TTC549 (cell line): ENCODE data around the gene CD22.
"Not testable (repeated sequence)": the region's sequence is repeated elsewhere in the genome, so short reads cannot be mapped to it uniquely, and the experiment has no call there.

Experiments used
- FAIRE-seq: peaks from 2 replicates; lab custom pipeline; 2012; peaks lifted over from hg19 to GRCh38; lab: Jason Lieb, UNC

Gene CD22

GRCh38 chr19:35359395-35359794 lies 30.4 kb downstream of the CD22 start:
- not testable (repeated sequence) for FAIRE-seq

DNA sequence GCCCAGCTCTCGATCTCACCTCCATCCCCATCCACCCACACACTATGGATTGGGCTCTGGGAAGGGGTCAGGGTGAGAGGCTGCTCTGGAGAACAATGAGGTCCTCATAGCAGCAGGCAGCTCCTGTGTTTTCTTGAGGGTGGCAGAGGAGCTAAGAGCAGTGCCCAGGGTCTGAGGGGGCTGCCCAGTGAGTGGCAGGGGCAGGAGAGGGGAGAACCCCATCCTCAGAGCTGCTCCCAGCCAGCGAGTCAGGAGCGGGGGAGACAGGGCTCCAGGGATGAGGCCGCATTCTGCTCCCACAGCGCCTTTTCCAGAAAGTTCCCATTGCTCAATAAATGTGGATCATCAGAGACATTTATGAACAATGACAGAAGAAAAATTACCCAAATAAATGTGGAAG lies 31.1 kb downstream of the CD22 start:
- not testable (repeated sequence) for FAIRE-seq

GRCh38 chr19:35360880-35361420 lies 32.0 kb downstream of the CD22 start:
- no peak for FAIRE-seq

- FAIRE-seq: no peak
These were observed 33.4 kb downstream of the CD22 start for GRCh38 chr19:35362261-35363000.

GRCh38 chr19:35363001-35363590 lies 34.1 kb downstream of the CD22 start:
- no peak for FAIRE-seq

- no peak for FAIRE-seq
These were observed 34.9 kb downstream of the CD22 start for GRCh38 chr19:35363711-35364425.

- no peak for FAIRE-seq
These were observed 36.3 kb downstream of the CD22 start for GRCh38 chr19:35365303-35365702.

DNA sequence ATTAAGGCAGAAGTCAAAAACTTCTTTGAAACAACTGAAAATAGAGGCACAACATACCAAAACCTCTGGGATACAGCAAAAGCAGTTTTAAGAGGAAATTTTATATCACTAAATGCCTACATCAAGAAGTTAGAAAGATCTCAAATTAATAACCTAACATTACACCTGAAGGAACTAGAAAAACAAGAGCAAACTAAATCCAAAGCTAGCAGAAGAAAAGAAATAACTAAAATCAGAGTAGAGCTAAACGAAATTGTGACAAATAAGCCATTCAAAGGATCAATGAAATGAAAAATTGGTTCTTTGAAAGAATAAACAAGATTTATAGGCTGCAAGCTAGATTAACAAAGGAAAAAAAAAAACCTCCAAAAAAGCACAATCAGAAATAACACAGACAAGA lies 39.4 kb downstream of the CD22 start:
- FAIRE-seq: no peak

- no peak for FAIRE-seq
These were observed 40.5 kb downstream of the CD22 start for GRCh38 chr19:35369522-35369921.

- no peak for FAIRE-seq
These were observed 41.7 kb downstream of the CD22 start, which contains the start of gene GPR42 for GRCh38 chr19:35370722-35371121. TSS of gene GPR42 (plus strand) at chr19:35371068. CDS start at chr19:35371360, 292 bp downstream.

GRCh38 chr19:35373492-35373891 lies 44.5 kb downstream of the CD22 start:
- FAIRE-seq: no peak

GRCh38 chr19:35374031-35374430 lies 45.0 kb downstream of the CD22 start:
- FAIRE-seq: not testable (repeated sequence)

DNA sequence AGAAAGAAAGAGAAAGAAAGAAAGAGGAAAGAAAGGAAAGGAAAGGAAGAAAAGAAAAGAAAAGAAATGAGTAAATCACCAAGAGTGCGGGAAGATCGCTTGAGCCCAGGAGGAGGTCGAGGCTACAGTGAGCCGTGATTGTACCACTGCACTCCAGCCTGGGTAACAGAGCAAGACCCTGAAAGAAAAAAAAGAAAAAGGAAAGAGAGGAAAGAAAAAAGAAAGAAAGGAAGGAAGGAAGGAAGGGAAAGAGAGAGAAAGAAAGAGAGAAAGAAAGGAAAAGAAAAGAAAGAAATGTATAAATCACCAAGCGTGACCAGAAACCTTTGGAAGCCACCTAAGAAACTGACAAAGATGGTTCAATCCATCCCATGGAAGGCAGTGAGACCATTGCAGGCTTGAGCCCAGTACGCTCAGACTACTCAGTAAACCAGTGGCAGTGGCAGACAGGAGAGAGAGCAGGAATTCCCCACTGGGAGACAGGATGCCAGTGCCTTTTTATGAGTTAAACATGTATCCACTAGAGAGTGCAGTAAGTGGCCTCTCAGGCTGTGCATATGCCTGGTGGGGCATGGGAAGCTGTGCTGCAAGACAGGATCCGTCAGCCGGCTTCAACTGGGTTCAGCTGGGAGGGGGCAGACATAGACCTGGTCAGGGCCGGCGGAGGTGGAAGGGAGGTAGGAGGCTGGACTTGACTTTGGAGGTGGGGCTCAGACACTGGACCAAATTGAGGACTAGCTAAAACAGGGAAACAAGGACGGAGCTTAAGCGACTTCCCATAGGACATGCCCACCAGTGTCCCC lies 46.7 kb downstream of the CD22 start:
- FAIRE-seq: no peak

DNA sequence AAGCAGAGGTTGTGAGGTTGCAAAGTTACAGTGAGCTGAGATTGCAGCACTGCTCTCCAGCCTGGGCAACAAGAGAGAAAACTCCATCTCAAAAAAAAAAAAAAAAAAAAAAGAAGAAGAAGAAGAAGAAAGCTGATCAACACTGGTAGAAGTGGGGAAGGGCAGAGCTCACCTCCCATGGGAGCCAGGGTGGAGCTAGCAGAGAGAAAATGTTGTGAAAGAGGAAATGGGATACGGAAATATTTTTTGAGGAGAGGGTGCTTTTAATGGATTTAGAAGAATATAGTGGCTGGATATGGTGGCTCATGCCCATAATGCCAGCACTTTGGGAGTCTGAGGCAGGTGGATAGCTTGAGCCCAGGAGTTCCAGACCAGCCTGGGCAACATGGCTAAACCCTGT lies 48.7 kb downstream of the CD22 start:
- no peak for FAIRE-seq

DNA sequence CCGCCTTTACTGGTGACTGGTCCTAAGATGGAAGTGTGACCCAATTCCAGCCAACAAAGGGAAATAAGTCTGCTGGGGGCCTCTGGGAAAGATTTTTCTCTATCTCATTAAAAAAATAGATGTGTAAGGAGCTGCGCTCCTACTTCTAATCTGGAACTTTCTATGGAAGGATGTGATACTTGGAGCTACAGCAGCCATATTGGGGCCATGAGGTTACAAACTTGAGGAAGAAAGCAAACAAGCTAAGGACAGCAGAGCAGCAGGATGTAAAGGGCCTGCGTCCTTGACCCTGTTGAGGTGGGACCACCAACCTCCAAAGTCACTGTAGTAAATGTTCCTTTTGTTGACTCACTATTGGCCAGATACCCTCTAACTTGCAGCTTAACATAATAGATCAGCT lies 49.4 kb downstream of the CD22 start:
- FAIRE-seq: no peak

DNA sequence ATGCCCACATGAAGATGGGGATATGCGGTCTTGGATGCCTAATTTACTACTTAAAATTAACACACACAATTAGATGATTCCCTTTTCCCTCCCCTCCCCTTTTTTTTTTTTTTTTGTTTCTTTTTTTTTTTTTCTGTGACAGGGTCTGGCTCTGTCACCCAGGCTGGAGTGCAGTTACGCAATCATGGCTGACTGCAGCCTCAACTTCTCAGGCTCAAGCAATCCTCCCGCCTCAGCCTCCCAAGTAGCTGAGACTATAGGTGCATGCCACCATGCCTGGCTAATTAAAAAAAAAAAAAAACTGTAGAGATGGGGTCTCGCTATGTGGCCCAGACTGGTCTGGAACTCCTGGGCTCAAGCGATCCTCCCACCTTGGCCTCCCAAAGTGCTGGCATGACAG lies 50.6 kb downstream of the CD22 start:
- FAIRE-seq: not testable (repeated sequence)

- FAIRE-seq: no peak
These were observed 51.0 kb downstream of the CD22 start for GRCh38 chr19:35379992-35380391.

- no peak for FAIRE-seq
These were observed 51.6 kb downstream of the CD22 start for GRCh38 chr19:35380450-35381124.

- no peak for FAIRE-seq
These were observed 52.3 kb downstream of the CD22 start for GRCh38 chr19:35381318-35381717.

DNA sequence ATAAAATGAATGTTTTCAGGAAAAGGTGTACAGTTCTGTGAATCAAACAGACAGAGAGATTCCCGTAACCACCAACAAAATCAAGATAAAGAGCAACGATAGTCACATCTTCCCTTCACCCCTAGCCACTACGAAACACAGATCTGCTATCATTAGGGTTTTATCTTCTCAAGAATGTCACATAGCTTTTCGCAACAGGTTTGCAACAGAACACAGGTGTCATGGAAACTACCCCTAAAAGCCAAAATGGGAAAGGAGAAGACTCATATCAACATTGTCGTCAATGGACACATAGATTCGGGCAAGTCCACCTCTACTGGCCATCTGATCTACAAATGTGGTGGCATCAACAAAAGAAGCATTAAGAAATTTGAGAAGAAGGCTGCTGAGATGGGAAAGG lies 52.9 kb downstream of the CD22 start:
- no peak for FAIRE-seq

GRCh38 chr19:35383536-35383935 lies 54.5 kb downstream of the CD22 start:
- FAIRE-seq: no peak
